GDM1 (cell line): Measurements from ENCODE around the gene VPS8.

Experiments used
- DNase-seq: peaks from one replicate; lab custom pipeline; 2025; lab: John Stamatoyannopoulos, UW

Gene VPS8

GRCh38 chr3:185093116-185093515 lies 281.1 kb downstream of the VPS8 start:
- no peak for DNase-seq

- DNase-seq: no peak
Measured at GRCh38 chr3:185094697-185095096, 282.7 kb downstream of the VPS8 start.
